NT2/D1 (cell line): ENCODE data around the gene AMY2B.

Source experiments
- SUZ12 ChIP-seq: IDR thresholded peaks from 2 replicates; pipeline ENCODE4 v1.6.1; 2011; ENCODE audit not compliant: insufficient read length, insufficient read depth; ENCODE audit errors: extremely low read depth
- ZNF274 ChIP-seq: IDR thresholded peaks from 2 replicates; pipeline ENCODE4 v1.6.1; 2011; ENCODE audit warnings: mild to moderate bottlenecking, low read depth, low read length

- no peak for TF ChIP-seq ZNF274
- TF ChIP-seq SUZ12: no peak
Observed at GRCh38 chr1:103525607-103526507, 45.5 kb upstream of the AMY2B start, which contains the start of gene RNPC3.
